PC-3 (cell line): ENCODE measurements around the gene RGS12.

Experiments
- EZH2phosphoT487 ChIP-seq: fragments of 300-600 bp; sonication (generic); IDR thresholded peaks from 2 replicates; pipeline ENCODE4 v1.6.1; 2018; ENCODE audit warnings: mild to moderate bottlenecking, antibody characterized with exemption, low read length, borderline replicate concordance
- TF ChIP-seq, protein P1 (sequence below): fragments of 300-600 bp; sonication (generic); conservative IDR thresholded peaks from 2 replicates; pipeline ENCODE4 v1.5.1; 2017; ENCODE audit warnings: antibody characterized with exemption, low read depth, mild to moderate bottlenecking, low read length

DNA sequence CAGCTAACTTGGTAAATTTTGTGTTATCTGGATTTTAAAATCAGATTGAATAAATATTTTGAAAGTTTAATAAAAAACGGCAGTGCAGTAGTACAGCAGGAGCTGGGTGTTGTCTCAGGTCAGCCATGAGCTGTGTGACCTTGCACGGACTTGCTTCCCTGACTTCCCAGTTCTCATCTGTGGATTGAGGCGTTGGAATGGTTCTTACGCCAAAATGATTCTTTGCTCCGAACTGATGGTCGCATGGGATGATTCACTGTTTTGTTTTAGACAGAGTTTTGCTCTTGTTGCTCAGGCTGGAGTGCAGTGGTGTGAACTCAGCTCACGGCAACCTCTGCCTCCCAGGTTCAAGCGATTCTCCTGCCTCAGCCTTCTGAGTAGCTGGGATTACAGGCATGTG, 45.0 kb downstream of the RGS12 start:
- TF ChIP-seq, protein P1, sequence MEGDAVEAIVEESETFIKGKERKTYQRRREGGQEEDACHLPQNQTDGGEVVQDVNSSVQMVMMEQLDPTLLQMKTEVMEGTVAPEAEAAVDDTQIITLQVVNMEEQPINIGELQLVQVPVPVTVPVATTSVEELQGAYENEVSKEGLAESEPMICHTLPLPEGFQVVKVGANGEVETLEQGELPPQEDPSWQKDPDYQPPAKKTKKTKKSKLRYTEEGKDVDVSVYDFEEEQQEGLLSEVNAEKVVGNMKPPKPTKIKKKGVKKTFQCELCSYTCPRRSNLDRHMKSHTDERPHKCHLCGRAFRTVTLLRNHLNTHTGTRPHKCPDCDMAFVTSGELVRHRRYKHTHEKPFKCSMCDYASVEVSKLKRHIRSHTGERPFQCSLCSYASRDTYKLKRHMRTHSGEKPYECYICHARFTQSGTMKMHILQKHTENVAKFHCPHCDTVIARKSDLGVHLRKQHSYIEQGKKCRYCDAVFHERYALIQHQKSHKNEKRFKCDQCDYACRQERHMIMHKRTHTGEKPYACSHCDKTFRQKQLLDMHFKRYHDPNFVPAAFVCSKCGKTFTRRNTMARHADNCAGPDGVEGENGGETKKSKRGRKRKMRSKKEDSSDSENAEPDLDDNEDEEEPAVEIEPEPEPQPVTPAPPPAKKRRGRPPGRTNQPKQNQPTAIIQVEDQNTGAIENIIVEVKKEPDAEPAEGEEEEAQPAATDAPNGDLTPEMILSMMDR, result no peak
- TF ChIP-seq EZH2phosphoT487, result no peak
